ENCODE data around the gene LHX3.

Gene LHX3

GRCh38 chr9:136191099-136191959 lies 13.6 kb downstream of the LHX3 start:
- no peak for DNase-seq

- no peak for DNase-seq
Measured at GRCh38 chr9:136190656-136191055, 14.3 kb downstream of the LHX3 start.

GRCh38 chr9:136190237-136190601 lies 14.7 kb downstream of the LHX3 start:
- no peak for DNase-seq

GRCh38 chr9:136189394-136190236 lies 15.3 kb downstream of the LHX3 start:
- no peak for DNase-seq

- no peak for DNase-seq
Measured at GRCh38 chr9:136187683-136188586, 17.0 kb downstream of the LHX3 start.

- DNase-seq = no peak
Measured at GRCh38 chr9:136187197-136187596, 17.7 kb downstream of the LHX3 start.

- no peak for DNase-seq
Measured at GRCh38 chr9:136186386-136186785, 18.5 kb downstream of the LHX3 start.

- no peak for DNase-seq
Measured at GRCh38 chr9:136185596-136186366, 19.1 kb downstream of the LHX3 start.

- no peak for DNase-seq
Measured at GRCh38 chr9:136185066-136185465, 19.9 kb downstream of the LHX3 start.

- no peak for DNase-seq
Measured at GRCh38 chr9:136182850-136183422, 22.0 kb downstream of the LHX3 start.

GRCh38 chr9:136182420-136182787 lies 22.5 kb downstream of the LHX3 start:
- no peak for DNase-seq

GRCh38 chr9:136181784-136182419 lies 23.0 kb downstream of the LHX3 start:
- DNase-seq = no peak

- no peak for DNase-seq
Measured at GRCh38 chr9:136180586-136180985, 24.3 kb downstream of the LHX3 start.

- DNase-seq = no peak
Measured at GRCh38 chr9:136179761-136180160, 25.2 kb downstream of the LHX3 start.

GRCh38 chr9:136179101-136179616 lies 25.8 kb downstream of the LHX3 start:
- DNase-seq = no peak

GRCh38 chr9:136178773-136179075 lies 26.2 kb downstream of the LHX3 start:
- no peak for DNase-seq

GRCh38 chr9:136178061-136178772 lies 26.7 kb downstream of the LHX3 start:
- no peak for DNase-seq

GRCh38 chr9:136177224-136177623 lies 27.7 kb downstream of the LHX3 start:
- no peak for DNase-seq

- no peak for DNase-seq
Measured at GRCh38 chr9:136175616-136176197, 29.2 kb downstream of the LHX3 start.
